DMS53 treated with DMSO at 0.1 percent for 48 hours (cell line): Measurements from ENCODE around the gene MTG1.
A peak's percentile ranks its signal among the peaks of the same experiment; 100 is the strongest.

Source experiments
- DNase-seq: peaks from one replicate; lab custom pipeline; 2025; ENCODE audit not compliant: unreplicated experiment; lab: John Stamatoyannopoulos, UW

MTG1 gene, protein sequence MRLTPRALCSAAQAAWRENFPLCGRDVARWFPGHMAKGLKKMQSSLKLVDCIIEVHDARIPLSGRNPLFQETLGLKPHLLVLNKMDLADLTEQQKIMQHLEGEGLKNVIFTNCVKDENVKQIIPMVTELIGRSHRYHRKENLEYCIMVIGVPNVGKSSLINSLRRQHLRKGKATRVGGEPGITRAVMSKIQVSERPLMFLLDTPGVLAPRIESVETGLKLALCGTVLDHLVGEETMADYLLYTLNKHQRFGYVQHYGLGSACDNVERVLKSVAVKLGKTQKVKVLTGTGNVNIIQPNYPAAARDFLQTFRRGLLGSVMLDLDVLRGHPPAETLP

DNA sequence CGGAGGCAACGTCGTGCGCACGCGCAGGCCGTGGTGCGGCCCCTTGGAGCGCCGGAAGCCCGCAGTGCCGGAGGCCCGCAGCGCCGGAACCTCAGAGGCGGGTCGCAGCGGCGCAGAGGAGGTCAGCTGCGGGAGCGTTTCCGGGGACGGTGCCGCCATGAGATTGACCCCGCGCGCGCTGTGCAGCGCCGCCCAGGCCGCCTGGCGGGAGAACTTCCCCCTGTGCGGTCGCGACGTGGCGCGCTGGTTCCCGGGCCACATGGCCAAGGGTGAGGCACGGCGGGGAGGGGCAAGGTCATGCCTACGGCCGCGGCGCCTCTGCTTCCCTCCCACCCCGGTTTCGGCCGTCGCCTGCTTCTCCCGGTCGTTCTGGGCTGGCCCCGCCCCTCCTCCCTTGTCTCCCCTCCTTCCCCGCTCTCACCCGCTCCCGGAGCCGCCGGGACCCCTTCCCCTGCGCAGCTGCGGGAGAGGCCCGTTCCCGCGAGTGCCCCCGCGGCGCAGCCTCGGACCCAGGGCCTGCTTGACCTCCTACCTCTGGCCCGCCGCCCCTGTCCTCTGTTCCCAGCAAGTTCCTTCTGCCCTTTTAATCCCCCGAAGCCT, at the start of gene MTG1:
TSS of gene MTG1 (plus strand) at position 94 of the 600 bp plus-strand sequence. CDS start at position 158, 64 bp downstream.
- peak; percentile 89 for DNase-seq

DNA sequence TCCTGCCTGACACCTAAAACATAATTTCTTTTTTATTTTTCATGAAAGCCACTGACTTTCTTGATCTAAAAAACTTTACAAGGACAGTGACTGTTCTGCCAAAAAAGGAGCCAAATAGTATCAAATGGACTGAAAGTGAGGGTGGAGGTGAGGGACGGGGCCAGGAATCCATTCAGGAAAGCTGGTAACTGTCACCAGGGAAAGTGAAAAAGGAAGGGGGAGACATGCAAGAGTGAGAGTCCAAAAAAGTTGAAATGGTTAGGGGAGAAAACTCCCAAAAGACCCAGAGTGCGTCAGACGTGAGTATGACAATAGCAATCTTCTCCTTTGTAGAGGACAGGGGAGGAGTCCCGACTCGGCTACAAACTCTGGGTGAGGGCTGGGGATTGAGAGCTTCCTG, 49.7 kb upstream of the MTG1 start:
- DNase-seq = no peak

DNA sequence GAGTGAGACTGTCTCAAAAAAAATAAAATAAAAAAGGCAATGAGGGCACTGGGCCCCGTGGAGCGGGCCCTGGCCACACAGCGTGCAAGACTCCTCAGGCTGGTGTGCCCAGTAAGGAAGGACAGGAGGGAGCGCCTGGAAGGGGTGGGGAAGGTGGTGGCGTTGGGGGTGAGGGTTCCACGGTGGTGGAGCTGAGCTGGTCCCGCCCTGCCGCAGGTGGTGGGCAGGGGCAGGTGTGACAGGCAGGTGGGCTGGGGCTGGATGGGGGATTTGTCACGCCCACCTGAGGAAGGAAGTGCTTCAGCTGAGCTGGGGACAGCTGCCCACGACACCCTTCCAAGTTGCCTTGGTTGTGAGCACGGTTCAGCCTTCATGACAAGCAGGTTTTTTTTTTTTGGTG, 47.5 kb upstream of the MTG1 start:
- no peak for DNase-seq

DNA sequence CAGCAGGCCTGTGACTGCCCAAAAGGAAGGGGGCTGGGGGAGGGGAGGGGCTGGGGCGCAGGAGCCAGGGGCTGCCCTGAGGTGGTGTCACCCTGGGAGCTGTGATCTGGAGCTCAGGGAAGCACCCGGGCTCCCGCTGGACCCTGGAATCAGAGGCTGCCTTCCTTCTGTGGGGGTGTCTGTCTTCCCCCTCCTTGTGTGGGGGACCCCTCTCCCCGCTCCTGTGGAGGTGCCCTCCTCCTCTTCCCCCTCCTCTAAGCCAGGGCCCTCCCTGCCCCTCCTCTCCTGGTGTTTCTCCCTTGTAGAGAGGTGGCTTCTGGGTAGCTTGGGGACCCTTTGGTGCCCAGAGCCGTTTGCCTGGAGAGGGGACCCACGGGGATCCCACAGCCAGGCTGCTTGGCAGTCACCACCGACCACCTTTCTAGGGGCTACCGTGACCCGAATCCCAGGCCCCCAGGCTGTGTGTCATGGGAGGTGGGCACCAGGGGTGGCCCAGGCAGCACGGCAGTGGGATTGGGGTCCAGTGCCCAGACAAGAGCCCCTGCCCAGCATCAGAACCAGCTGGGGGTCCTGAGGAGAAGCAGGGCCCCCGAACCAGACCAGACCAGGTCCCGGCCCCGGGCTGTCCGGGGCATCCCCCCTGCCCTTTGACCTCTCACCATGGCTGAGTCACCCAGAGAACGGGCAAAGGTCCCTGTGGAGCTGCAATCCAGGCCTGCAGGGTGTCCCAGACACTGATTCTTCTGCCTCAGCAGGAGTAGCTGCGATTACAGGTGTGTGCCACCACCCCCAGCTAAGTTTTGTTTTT, 46.0 kb upstream of the MTG1 start:
- no peak for DNase-seq

DNA sequence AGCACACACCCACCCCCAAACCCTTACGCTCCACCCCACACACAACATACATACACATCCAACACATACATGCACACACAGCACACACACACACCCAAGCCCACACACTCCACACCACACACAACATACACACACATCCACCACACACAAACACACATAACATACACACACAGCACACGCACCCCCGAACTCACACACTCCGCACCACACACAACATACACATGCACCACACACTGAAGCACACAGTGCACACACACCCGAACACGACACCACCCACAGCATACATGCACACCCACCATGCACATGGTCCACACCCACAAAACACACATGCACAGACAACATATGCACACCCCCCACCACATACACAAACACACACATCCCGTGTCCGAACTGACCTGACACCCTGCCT, 44.8 kb upstream of the MTG1 start:
- DNase-seq = no peak

DNA sequence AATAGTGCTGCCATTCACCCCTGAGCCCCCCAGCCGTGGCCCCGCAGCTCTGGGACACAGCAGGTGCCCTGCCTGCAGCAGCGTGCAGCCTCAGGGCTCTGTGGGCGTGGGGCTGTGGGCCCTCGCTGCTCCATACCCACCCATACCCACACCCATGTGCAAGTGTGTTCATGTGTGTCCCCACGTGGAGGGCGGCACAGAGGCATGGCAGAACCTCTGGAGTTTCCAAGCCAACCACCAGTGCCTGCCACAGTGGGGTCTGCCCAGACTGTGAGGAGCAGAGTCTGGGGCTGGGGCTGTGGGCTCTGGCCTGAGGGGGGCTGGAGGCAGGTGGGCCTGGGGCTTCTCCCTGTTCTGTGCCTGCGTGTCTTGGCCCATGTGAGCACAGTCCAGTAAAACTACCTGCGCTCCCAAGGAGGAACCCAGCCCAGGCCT, 44.4 kb upstream of the MTG1 start:
- no peak for DNase-seq

DNA sequence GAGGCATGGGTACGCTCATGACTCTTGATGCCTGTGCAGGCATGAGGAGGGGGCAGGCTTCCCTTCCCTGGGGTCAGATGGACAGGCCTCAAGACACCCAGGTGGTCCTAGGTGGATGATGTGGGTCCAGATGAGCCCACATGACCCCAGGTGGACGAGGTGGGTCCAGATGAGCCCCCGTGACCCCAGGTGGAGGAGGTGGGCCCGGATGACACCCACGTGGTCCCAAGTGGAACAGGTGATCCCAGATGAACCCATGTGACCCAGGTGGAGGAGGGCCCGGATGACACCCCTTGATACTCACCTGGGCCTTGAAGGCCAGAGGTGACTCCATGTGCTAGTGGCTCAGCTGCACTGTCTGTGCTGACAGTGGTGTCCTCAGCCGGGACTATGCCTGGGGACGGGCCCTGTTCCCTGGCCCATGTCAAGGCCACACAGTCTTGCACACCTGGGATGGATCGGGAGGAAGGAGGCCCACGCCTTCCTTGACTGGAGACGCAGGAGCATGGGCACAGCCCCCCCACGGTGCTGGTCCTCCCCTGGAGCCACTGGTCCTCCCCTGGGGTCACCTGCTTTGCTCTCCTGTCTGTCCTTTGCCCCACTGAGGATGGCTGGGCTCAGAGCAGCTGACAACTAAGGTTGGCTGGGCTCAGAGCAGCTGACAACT, 43.5 kb upstream of the MTG1 start:
- DNase-seq = no peak

DNA sequence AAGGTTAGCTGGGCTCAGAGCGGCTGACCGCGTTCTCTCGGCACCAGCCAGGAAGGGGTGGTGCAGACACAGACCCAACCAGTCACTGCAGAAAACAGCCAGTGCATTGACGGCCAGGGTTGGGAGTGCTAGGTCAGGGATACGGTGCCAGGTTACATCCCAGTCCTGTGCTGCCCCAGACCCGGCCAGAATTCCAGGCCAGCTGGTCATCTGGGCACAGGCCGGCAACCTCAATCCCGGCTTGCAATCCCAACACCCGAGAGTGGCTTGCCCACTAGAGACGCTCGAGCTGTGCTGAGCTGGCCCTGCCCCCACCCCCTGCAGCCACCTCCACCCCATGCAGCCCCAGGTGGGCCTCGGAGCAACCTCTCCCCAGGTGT, 43.0 kb upstream of the MTG1 start:
- no peak for DNase-seq

DNA sequence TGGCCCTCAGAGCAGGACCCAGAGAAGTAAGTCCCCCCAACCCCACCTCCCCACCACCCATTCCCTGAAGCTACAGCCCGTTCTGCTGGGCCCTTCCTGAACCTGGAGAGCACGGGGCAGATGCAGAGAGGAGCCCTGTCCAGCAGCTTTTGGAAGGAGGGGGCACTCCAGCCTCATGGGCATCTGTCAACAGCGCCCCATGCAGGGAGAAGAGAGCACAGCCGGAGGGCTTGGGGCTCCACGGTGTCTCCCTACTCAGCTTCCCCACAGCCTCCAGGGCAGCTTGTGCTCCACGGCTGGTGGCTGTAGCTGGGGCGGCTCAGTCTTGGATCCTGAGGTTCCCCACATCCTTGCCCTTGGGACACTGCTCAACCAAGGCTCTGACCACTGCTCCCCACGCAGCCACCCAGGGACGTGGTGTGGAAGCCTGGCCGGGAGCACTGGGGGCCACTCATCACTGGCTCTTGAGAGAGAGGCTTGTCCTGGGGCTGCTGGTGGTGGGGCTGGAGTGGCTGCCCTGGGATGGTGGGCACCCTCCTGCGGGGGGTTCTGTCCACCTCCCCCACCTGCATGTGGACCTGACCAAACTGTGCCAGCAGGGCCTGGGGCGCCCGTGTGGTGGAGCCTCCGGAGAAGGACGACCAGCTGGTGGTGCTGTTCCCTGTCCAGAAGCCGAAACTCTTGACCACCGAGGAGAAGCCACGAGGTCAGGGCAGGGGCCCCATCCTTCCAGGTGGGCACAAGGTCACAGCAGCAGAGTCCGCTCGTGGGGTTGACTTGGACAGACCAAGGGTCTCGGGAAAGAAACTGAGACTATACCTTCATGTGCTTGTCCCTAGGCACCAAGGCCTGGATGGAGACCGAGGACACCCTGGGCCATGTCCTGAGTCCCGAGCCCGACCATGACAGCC, 42.3 kb upstream of the MTG1 start:
- DNase-seq = no peak

DNA sequence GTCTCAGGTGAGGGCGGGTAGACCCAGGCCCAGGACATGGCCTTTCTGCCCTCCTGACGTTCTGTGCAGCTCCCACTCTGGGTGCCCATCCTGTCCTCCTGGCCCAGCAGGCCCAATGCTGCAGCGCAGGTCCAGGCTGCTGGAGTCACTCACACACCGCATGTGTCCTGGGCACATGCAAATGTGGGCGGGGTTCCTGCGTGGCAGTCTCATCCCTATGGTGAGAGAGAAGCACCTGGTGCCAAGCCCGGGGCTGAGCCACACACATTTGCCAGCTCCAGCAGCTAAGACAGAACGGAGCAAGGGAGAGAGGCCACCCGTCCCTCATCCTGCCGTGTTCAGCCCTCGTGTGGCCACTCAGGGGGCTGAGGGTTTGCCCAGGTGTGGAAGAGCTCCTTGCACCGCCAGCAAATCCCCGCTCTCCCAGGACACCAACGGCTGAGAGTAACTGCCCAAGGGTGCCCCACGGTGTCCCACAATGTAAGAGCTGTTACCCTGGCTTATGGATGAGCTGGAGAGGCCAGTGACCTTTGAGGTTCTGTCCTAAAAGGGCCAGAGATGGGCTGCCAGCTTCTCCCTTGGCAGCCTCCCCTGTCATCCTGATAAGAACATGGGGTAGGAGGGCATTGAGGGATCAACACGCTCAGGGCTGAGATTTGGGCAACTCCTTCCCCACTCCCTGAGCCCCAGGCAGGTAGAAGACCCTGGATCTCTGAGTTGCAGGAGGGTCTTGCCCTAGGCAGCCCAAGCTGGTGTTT, 40.6 kb upstream of the MTG1 start:
- no peak for DNase-seq

DNA sequence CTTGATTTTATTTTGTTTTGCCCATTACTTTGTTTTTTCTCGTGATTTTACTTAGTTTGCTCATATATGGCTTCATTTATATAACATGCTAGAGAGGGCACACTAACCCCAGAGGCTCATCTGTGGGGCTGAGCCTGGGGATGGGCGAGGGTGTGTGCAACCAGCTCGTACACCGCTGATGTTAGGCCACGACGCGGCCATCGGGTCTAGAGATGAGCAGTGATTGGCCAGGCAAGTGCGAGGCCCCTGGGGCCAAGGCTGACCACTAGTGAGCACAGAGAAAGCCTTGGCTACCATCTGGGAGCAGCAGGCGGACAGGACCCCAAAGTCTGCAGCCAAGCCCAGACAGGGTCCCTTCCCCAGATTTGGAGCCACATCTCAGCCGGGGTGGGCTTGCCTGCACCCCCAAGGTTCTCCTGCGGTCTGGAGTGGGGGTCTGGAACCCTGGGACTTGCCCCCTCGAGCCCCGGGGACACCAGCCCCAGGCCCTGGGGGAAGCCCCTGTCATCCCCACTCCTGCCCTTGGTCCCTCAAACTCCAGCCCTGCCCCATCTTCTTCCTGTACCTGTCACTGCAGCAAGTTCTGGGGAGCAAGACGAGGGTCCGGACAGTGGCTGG, 39.9 kb upstream of the MTG1 start:
- no peak for DNase-seq

DNA sequence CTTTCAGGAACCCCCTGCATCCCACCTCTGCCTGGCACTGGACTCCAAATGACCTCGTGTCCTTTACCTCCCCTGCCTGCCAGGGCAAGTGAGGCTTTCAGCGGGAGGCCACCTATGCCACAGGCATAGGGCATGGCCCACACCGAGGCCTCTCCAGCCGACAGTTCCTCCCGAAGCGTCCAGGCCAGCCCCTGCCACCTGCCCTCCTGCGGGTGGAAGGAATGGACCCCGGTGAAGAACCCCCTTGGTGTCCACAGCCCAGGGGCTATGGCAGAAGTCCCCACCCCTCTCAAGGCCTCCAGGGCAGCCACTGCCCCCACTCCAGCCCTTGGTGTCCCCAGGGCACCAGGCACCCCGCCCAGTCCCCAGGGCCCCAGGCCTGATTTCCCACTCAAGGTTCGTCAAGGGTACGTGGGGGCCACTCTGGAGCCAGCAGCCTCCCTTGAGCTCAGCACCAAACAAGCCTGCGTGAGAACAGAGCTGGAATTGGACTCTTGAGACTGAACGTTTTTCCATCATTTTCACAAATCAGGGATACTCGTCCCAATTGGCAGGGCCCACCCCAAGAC, 39.2 kb upstream of the MTG1 start:
- no peak for DNase-seq

DNA sequence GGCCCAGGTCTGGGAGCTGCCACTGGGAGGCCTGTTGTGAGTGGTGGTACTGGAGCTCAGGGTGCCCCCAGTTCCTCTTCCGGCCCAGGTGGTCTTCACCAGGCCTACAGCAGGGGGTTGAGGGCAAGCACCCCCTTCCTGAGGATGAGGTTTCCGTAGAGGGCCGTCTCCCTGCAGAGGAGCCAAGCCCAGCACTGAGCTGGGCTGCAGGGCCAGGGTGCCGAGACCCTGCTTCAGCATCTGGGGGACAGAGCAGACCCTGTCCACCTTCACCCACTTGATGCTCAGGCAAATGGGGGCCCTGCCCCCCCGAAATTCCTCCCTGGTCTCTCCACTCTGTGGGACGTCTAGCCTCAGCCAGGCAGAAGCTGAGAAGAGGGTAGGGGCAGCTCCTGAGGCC, 38.7 kb upstream of the MTG1 start:
- DNase-seq = no peak

DNA sequence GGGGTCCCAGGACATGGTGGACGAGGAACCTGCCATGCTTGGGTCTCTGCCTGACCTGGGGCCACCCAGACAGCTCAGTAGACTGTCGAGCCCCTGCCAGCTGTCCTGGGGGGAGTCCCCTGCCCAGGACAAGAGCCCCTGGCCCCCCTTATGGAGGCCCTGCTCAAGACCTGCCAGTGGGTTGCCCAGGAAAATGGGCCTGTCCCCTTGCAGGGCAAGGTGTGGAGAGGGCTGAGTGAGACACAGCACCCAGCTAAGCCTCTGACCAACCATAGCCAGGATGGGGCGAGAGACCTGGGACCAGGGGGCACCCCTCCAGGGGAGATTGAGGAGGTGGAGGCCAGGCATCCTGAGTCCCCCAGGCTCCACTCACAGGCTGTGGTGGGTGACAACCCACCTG, 38.0 kb upstream of the MTG1 start:
- DNase-seq = no peak

DNA sequence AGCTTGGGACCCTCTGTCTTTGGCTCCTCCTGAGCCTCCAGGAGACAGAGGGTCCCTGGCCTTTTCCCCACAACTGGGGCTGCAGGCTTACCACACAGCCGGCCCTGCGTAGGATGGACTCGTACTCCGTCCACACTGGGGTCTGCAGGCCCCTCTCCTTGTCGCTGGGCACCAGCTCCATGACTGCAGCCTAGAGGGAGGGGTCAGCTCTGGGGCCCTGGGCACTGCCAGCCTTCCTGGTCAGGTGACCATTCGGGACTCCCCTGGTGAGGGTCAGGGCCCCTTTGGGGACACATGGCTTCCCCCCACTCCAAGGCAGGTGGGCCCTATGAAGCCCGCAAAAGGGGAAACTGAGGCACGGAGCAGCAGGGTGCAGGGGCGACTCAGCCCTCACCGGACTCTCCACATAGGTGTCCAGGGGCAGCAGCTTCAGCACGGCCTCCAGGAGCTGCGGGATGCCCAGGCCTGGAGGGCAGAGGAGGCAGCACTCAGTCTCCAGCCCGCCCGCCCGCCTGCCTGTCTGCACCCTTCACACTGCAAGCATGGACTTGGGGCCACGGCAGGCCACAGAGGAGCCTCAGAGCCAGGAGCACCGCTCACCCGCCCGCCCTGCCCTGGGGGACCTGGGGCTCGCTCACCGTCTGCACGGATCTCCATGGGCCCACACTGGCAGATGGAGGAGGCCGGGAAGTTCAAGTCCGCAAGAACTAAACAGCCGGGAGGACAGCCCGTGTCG, 37.2 kb upstream of the MTG1 start:
- DNase-seq = no peak

DNA sequence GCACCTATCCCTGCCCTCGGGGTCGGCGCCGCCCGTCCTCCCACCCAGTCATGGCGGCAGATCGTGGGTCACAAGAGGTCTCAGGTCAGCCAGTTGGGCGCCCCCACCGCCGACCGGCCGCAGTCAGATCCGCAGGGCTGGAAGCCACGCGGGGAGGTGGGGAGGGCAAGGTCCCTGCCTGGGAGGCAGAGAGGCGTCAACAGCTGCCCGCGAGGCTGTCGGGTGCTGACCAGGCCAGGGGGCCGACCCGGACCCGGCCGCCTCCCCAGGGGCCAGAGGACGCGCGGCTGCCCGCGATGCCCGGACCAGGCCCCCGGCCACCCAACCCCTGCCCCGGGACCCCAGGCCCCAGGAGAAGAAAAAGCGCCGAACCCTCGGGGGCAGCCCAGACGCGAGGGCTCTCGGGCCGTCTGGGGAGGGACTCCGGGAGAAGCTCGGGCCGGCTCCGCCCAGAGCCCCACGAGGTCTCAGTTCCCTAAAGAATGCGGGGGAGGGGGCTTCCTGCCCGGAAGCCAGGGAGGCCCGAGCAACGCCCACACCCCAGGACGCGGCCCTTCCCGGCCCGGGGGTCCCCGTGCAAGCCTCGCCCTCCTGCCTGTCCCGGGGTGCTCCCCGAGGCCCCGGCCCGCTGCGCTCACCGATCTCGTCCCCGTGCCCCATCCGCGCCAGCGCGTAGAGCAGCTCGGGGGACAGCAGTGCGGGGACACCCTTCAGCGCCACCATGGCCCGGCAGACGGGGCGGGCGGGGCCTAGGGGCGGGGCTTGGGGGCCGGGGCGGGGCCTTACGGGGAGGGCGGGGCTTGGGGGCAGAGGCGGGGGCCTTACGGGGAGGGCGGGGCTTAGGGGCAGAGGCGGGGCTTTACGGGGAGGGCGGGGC, 36.4 kb upstream of the MTG1 start, which contains the start of gene FUOM:
TSS of gene FUOM (minus strand) at position 735 of the 877 bp plus-strand sequence. CDS start at position 723, 12 bp downstream.
- DNase-seq = peak; percentile 13
